Measurements from ENCODE around the gene PTEN. TPM values are rescaled to one million over a fixed set of nuclear protein-coding genes. Genes with fewer than 3 reads are reported as not detected.
"Not testable (repeated sequence)": the region's sequence is repeated elsewhere in the genome, so short reads cannot be mapped to it uniquely, and the experiment has no call there.

The PTEN gene
- total RNA-seq, 2 experiments from 2014 or later: 79.8 to 86.0 TPM

- Histone ChIP-seq H3K4me3 (ENCODE audit: low read length) (no peak overlapping the region), H3K36me3 (ENCODE audit: insufficient read depth, low read length) (no peaks in the 10 kb centered on the region), H3K27me3 (ENCODE audit: control insufficient read depth in 1 of 2, insufficient read depth in 2 of 2, low read length in 2 of 2) (no peaks in the 10 kb centered on the region), H3K27ac (ENCODE audit: low read depth in 1 of 2, low read length in 2 of 2) (no peak overlapping the region), H3K9me3 (ENCODE audit: control insufficient read depth in 1 of 2, insufficient read depth in 1 of 2, low read length in 2 of 2) (no peaks in the 10 kb centered on the region), H3K4me1 (ENCODE audit: insufficient read depth, low read length) (peaks cover 3% of the 10 kb centered on the region)
- TF ChIP-seq CTCF (IDR thresholded peaks at IDR 0.05): no peak
- ATAC-seq (ENCODE audit: poor library complexity): no peak
- intact Hi-C loops (cut with DNase I, micrococcal nuclease): loop anchor here in 1 of 2 experiments (2.0 to 10.0 kb wide), 2 partner anchors 537 to 963 kb away; no protein-coding TSS in a partner anchor
- no peak for DNase-seq
- H3K27ac Mint-ChIP-seq: no peak overlapping the region
- CTCF ChIA-PET: interaction anchor here (1.2 kb wide), 1 partner anchor 700 kb away, joined by 3 read pairs; no protein-coding TSS in a partner anchor
- POLR2A ChIA-PET: no interaction called here
- H3K27me3 Mint-ChIP-seq: no peaks in the 10 kb centered on the region
- no peaks in the 10 kb centered on the region for H3K9me3 Mint-ChIP-seq
- H3K36me3 Mint-ChIP-seq (ENCODE audit: low read depth): no peaks in the 10 kb centered on the region
- peaks cover 18% of the 10 kb centered on the region for H3K4me1 Mint-ChIP-seq (ENCODE audit: low read depth)
- no peak overlapping the region for H3K4me3 Mint-ChIP-seq
These were observed 11.3 kb upstream of the PTEN start for GRCh38 chr10:87852089-87852488.

GRCh38 chr10:87855247-87855646 is 8.2 kb upstream of the PTEN start:
- H3K36me3 Mint-ChIP-seq (ENCODE audit: low read depth); H3K27ac Mint-ChIP-seq; CTCF ChIA-PET; POLR2A ChIA-PET; H3K27me3 Mint-ChIP-seq; H3K27me3 ChIP-seq (ENCODE audit: control insufficient read depth in 1 of 2, insufficient read depth in 2 of 2, low read length in 2 of 2); H3K27ac ChIP-seq (ENCODE audit: low read depth in 1 of 2, low read length in 2 of 2); H3K9me3 ChIP-seq (ENCODE audit: control insufficient read depth in 1 of 2, insufficient read depth in 1 of 2, low read length in 2 of 2); H3K4me1 ChIP-seq (ENCODE audit: insufficient read depth, low read length); H3K9me3 Mint-ChIP-seq; H3K4me3 ChIP-seq (ENCODE audit: low read length); H3K36me3 ChIP-seq (ENCODE audit: insufficient read depth, low read length); H3K4me3 Mint-ChIP-seq; DNase-seq; ATAC-seq (ENCODE audit: poor library complexity): not testable (repeated sequence)
- H3K4me1 Mint-ChIP-seq (ENCODE audit: low read depth): peaks cover 22% of the 10 kb centered on the region
- intact Hi-C loops (cut with DNase I, micrococcal nuclease): loop anchor here in 1 of 2 experiments (10.0 kb wide), 1 partner anchor 960 kb away; no protein-coding TSS in a partner anchor

- H3K27me3 Mint-ChIP-seq; H3K4me3 ChIP-seq (ENCODE audit: low read length); H3K36me3 ChIP-seq (ENCODE audit: insufficient read depth, low read length); H3K9me3 Mint-ChIP-seq; POLR2A ChIA-PET; CTCF ChIA-PET; H3K9me3 ChIP-seq (ENCODE audit: control insufficient read depth in 1 of 2, insufficient read depth in 1 of 2, low read length in 2 of 2); H3K36me3 Mint-ChIP-seq (ENCODE audit: low read depth); H3K27me3 ChIP-seq (ENCODE audit: control insufficient read depth in 1 of 2, insufficient read depth in 2 of 2, low read length in 2 of 2); H3K4me1 ChIP-seq (ENCODE audit: insufficient read depth, low read length); H3K4me3 Mint-ChIP-seq; H3K27ac ChIP-seq (ENCODE audit: low read depth in 1 of 2, low read length in 2 of 2); ATAC-seq (ENCODE audit: poor library complexity); H3K27ac Mint-ChIP-seq: not testable (repeated sequence)
- H3K4me1 Mint-ChIP-seq (ENCODE audit: low read depth): peaks cover 25% of the 10 kb centered on the region
- intact Hi-C loops (cut with DNase I, micrococcal nuclease): loop anchor here in 1 of 2 experiments (10.0 kb wide), 1 partner anchor 959 kb away; no protein-coding TSS in a partner anchor
- DNase-seq: peak in 1 of 14 experiments; percentile 29
These were observed 7.8 kb upstream of the PTEN start for GRCh38 chr10:87855665-87856064.

GRCh38 chr10:87860156-87860795 is 3.1 kb upstream of the PTEN start:
- H3K9me3 ChIP-seq (ENCODE audit: control insufficient read depth in 1 of 2, insufficient read depth in 1 of 2, low read length in 2 of 2): no peaks in the 10 kb centered on the region

More at GRCh38 chr10:87860156-87860795, 3.1 kb upstream of the PTEN start:
- Histone ChIP-seq H3K36me3 (ENCODE audit: insufficient read depth, low read length) (no peaks in the 10 kb centered on the region), H3K4me1 (ENCODE audit: insufficient read depth, low read length) (peaks cover 22% of the 10 kb centered on the region), H3K27ac (ENCODE audit: low read depth in 1 of 2, low read length in 2 of 2) (no peak overlapping the region), H3K4me3 (ENCODE audit: low read length) (no peak overlapping the region), H3K27me3 (ENCODE audit: control insufficient read depth in 1 of 2, insufficient read depth in 2 of 2, low read length in 2 of 2) (no peaks in the 10 kb centered on the region)
- ChIA-PET CTCF (interaction anchor here (0.8 to 1.1 kb wide), 3 partner anchors 15 to 254 kb away, joined by 3 to 4 read pairs (median 4); no protein-coding TSS in a partner anchor), POLR2A (interaction anchor here (0.8 to 6.7 kb wide), 7 partner anchors 10 to 526 kb away, joined by 3 to 168 read pairs (median 4); partner anchors contain the start of gene ATAD1)
- DNase-seq (peak in 10 of 14 experiments; percentile 3 to 82 (median 32)), ATAC-seq (ENCODE audit: poor library complexity) (peak; percentile 10)
- intact Hi-C loops (cut with DNase I, micrococcal nuclease): loop anchor here (1.0 to 10.0 kb wide), 11 partner anchors 43 to 955 kb away; partner anchors contain the start of gene ATAD1 (in 1 of the 2)
- H3K27ac Mint-ChIP-seq: peak overlapping the region; percentile 92
- no peaks in the 10 kb centered on the region for H3K27me3 Mint-ChIP-seq
- H3K9me3 Mint-ChIP-seq: no peaks in the 10 kb centered on the region
- TF ChIP-seq CTCF (IDR thresholded peaks at IDR 0.05): peak; percentile 78
- peaks cover 31% of the 10 kb centered on the region for H3K36me3 Mint-ChIP-seq (ENCODE audit: low read depth)
- peak overlapping the region; percentile 77 for H3K4me3 Mint-ChIP-seq
- H3K4me1 Mint-ChIP-seq (ENCODE audit: low read depth): peaks cover 34% of the 10 kb centered on the region

Measured in CD4-positive, alpha-beta T cell (primary cell).